PC-3 (cell line): ENCODE results near the gene MYH8.

Source experiments
- EZH2 ChIP-seq: fragments of 300-600 bp; sonication (generic); IDR thresholded peaks from one replicate; pipeline ENCODE4 v1.6.1; 2017; ENCODE audit warnings: antibody characterized with exemption, mild to moderate bottlenecking, low read length; ENCODE audit not compliant: unreplicated experiment
- EZH2phosphoT487 ChIP-seq: fragments of 300-600 bp; sonication (generic); IDR thresholded peaks from 2 replicates; pipeline ENCODE4 v1.6.1; 2018; ENCODE audit warnings: mild to moderate bottlenecking, antibody characterized with exemption, low read length, borderline replicate concordance
- TF ChIP-seq, protein P1 (sequence below): fragments of 300-600 bp; sonication (generic); conservative IDR thresholded peaks from 2 replicates; pipeline ENCODE4 v1.5.1; 2017; ENCODE audit warnings: antibody characterized with exemption, low read depth, mild to moderate bottlenecking, low read length

GRCh38 chr17:10372906-10373305 lies 48.8 kb downstream of the MYH8 start, which contains the start of gene MYH13:
- TF ChIP-seq EZH2 (no peak), EZH2phosphoT487 (no peak)
- TF ChIP-seq, protein P1, sequence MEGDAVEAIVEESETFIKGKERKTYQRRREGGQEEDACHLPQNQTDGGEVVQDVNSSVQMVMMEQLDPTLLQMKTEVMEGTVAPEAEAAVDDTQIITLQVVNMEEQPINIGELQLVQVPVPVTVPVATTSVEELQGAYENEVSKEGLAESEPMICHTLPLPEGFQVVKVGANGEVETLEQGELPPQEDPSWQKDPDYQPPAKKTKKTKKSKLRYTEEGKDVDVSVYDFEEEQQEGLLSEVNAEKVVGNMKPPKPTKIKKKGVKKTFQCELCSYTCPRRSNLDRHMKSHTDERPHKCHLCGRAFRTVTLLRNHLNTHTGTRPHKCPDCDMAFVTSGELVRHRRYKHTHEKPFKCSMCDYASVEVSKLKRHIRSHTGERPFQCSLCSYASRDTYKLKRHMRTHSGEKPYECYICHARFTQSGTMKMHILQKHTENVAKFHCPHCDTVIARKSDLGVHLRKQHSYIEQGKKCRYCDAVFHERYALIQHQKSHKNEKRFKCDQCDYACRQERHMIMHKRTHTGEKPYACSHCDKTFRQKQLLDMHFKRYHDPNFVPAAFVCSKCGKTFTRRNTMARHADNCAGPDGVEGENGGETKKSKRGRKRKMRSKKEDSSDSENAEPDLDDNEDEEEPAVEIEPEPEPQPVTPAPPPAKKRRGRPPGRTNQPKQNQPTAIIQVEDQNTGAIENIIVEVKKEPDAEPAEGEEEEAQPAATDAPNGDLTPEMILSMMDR = no peak
